NCI-H345 treated with DMSO at 0.1 percent for 48 hours (cell line): Measurements from ENCODE around the gene PRR36.
"Not testable (repeated sequence)": the region's sequence is repeated elsewhere in the genome, so short reads cannot be mapped to it uniquely, and the experiment has no call there.

ENCODE experiments used
- DNase-seq: peaks from one replicate; lab custom pipeline; 2025; ENCODE audit not compliant: unreplicated experiment; lab: John Stamatoyannopoulos, UW

The PRR36 gene

DNA sequence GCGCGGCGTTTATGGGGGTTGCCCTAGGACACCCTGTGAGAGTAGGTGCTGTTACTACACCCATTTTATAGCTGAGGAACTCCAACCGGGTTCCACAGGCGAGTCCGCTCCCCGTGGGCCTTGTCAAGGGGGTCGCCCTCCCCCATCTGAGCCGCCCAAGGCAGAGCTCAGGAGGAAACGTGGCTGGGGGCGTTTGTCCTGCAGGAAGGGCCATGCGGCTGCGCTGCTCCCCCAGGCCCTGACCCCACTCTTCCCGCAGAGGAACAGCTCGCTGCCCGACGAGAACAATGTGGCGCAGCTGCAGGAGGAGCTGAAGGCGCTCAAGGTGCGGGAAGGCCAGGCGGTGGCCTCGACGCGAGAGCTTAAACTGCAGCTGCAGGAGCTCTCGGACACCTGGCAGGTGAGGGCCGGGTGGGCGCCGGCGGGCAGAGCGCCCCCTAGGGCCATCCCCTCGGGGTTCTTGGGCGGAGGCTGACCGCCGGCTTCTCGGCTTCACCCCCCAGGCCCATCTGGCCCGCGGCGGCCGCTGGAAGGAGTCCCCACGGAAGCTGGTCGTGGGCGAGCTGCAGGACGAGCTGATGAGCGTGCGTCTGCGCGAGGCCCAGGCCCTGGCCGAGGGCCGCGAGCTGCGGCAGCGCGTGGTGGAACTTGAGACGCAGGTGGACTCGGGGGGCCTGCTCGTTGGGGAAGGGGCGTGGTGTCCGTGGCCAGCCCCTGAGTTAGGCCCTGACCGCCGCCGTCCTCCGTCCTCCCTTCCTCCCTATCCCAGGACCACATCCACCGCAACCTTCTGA is 12.4 kb downstream of the PRR36 start:
- no peak for DNase-seq

DNA sequence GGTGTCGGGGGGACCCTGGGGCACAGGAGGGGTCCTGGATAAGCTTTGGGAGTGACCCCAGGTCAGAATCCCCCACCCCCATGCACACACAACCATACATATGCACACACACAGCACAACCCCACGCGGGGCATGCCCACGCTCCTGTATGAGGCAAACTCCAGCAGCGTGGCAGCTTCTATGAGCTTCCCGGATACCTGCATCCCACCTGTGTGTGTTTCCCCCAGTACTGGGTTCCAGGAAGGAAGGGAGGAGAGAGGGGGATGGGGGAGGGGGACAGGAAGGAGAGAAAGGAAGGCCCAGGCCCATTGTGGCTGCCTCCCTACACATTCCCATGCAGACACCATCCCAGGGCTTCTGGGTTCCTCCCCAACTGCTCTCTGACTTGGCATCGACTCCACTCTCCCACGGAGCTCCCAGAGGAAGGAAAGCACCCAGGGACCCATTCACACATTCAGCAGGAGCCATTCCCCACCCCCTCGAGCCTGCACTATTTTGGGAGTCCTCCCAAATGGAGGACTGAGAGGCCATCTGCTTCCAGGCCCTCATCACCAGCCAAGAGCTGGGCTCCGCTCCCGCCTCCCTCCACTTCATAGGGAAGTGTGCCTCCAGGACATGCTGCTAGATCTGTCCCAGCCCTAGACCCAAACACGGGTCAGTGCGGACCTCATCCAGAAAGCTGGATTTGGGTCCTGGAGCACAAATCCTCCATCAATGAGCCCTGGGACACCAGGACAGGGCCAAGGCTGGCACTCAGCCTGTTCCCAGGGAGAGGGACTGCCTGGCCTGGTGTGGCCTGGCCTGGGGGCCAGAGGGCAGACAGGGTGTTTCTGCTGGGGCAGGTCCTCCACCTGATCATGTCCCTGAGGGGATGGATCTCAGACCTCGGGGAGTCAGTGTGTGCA is 13.2 kb downstream of the PRR36 start:
- DNase-seq, result no peak

GRCh38 chr19:7859831-7860713 is 14.1 kb downstream of the PRR36 start:
- DNase-seq, result no peak

DNA sequence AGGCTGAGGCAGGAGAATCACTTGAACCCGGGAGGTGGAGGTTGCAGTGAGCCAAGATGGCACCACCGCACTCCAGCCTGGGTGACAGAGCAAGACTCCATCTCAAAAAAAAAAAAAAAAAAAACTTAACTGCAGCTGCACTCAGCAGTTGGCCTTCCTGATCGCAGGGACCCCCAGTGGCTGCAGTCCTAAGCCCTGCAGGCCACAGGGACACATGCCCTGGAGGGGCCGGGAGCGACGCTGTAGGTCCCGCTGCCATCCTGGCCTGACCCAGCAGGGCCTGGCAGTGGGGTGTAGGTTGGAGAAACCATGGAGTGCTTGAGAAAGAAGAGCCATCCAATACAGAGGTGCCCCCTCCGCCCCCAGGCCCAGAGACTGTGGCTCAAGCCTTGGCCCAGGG is 15.1 kb downstream of the PRR36 start:
- not testable (repeated sequence) for DNase-seq

DNA sequence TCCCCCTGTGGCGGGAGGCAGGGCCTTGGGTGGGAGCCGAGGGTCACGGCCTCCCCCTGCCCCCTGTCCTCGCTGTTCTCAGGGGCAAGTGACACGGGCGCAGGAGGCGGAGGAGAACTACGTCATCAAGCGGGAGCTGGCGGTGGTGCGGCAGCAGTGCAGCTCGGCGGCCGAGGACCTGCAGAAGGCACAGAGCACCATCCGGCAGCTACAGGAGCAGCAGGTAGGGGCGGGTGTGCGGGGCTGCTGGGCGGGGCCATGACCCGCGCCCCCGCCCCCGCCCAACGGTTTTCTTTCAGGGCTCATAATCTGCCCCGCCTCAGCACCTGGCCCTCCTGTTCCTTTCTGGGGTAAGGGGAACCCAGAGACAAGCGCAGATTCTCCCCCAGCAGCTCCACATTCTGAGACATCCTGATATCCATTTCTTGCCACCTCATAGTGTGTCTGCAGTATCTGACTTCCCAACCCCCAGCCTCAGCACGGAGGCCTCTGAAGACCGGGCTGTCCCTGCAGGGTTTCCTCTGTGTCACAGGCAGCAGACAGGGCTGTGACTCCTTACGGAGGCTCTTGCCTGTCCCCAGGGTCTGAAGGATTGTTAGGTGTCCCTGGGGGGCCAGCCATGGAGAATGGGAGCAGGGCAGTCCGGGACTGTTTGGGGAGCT is 15.9 kb downstream of the PRR36 start:
- DNase-seq, result no peak

- no peak for DNase-seq
Observed at GRCh38 chr19:7857727-7858108, 16.5 kb downstream of the PRR36 start.

DNA sequence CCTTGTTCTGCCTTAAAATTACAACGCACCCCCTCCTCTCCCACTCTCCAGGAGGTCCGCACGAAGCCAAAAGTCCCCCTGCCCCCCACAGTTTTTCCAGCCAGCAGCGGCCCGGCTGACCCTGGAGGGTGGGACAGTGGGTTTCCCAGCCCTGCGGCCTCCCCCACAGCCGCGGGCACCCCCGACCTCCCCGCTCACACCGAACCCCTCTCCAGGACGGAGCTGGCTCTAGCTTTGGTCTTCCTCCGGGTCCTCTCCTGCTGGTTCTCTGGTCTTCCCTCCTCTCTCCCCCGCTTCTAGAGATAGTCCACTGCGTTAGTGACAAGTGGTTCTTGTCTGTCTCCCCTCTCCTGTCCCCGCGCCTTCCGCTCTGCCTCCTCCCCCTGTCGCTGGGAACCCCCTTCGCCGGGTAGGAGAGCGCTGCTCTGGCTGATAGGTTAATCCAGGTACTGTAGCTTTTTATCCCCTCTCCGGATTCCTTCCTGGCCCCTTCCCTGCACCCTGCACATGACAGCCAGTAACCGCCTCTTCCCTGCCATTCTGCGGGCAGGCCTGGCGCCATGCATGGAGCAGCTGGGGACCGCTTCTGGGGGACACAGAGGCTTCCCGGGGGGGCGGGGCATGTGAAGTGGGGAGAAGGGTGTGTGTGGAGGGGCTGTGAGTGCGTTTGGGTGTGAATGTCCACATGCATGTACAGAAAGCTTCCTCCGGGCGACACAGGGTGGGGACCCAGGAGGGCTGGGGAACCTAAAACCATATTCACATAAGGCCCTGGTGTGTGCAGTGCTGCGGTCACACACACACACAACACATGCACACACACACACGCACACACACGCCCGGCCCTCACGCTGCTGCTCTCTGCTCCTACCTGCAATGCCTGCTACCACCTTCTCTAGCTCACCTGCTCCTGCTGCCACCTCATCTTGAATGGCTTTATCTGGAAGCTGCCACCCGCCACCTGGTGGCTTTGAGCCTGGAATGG is 17.2 kb downstream of the PRR36 start:
- DNase-seq, result no peak

- no peak for DNase-seq
Observed at GRCh38 chr19:7856109-7856591, 18.0 kb downstream of the PRR36 start.

DNA sequence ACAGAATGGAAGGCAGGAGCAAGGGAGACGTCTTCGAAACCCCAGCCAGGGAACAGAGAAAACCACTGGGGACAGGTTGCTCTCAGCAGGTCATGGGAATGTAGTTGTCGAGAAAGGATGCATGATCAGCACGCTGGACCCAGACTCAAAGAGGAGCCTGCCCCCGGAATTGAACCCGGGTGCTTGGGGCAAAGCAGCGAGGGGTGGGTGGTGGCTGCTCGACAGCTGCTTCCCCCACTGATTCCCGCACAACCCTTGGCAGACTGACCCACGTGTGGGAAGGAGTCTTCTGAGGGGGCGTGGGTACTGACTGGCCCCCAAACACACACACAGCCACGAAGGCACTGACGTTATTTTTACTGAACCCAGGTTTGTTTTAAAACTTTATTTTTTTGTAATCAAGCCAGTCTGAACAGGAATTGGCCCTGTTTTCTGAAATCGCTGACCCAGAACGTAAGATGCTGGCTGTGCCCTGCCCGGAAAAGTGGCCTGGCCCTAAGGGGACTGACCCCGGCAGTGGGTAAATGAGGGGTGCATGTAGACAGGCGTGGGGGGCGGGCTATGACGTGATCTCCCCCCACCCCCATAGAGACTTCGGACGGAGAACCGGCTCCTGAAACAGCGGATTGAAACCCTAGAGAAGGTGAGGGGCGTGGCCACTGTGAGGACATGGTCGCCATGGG is 18.6 kb downstream of the PRR36 start:
- no peak for DNase-seq

GRCh38 chr19:7853770-7854128 is 20.4 kb downstream of the PRR36 start:
- no peak for DNase-seq

DNA sequence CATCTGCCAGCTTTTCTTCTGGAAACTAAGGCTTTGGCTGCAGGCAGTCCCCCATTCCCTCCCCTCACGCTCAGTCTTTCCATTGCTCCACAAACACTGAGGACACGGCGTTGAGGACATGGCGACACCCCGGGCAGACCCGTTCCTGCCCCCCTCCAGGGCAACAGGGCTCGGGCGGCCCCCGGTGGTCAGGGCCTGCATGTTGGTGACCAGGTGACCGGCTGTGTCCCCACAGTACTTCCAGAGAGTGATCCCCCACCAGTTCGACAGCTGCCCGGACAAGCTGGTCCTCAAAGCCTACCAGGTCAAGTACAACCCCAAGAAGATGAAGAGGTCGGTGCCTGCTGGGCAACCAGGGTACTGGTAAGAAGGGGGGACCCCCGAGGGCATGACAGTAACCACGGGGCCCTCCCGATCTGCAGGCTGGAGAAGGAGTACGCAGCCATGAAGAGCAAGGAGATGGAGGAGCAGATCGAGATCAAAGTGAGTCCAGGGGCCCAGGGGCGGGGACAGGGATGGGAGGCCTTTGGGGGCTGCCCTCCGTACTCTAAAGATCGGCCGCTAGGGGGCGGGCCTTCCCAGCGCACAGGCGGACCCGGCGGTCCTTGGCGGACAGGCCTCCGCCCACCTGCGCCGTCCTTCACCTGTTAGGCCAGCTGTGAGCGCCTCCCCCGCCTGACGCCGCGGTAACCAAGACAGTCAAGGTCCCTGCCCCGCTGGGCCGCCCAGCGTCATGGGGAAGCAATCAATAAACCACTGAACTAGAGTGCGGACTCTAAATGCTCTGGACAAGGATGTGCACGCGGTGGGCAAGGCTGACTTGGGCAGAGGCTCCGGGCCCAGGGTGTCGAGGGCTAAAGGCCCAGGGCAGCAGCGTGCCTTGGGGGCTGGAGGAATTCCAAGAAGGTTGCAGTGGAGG is 21.1 kb downstream of the PRR36 start:
- DNase-seq, result peak; percentile 64

- DNase-seq, result no peak
Observed at GRCh38 chr19:7851623-7852500, 22.3 kb downstream of the PRR36 start.

DNA sequence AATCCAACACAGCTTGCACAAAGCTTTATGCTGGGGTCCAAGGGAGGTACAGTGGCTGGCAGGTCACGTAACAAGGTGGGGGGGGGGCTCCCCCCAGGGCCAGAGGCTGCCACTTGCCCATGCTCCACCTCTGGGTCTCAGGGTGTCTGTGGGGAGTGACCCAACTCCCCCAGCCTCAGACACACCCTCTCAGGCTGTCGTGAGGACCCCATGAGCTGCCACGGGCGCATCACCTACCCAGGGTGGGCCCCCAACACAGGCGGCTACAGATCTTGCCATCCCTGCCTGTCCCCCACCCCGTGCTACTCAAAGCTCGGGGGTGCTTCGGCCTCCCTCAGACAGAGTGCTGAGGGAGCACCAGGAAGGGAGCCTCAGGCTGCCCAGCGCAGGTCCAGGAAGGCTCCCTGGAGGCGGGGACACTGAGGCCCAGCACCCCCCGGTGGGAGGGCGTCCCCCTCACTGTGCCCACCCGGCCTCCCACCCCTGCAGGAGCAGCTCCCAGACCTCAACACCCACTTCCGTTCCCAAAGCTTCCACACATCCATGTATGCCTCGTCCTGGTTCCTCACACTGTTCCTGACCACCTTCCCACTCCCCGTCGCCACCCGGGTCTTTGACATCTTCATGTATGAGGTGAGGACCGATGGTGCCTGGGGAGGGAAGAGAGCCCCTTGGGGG is 23.1 kb downstream of the PRR36 start:
- no peak for DNase-seq

- DNase-seq, result no peak
Observed at GRCh38 chr19:7850000-7850813, 24.0 kb downstream of the PRR36 start.

- DNase-seq, result no peak
Observed at GRCh38 chr19:7849631-7849999, 24.6 kb downstream of the PRR36 start.
